Measurements from ENCODE around the gene CIZ1. TPM values are rescaled to one million over a fixed set of nuclear protein-coding genes. Genes with fewer than 3 reads are reported as not detected.
A peak's percentile ranks its signal among the peaks of the same experiment; 100 is the strongest.
"Not testable (repeated sequence)": the region's sequence is repeated elsewhere in the genome, so short reads cannot be mapped to it uniquely, and the experiment has no call there.

Gene CIZ1
- total and polyA plus RNA-seq, 11 donors = 42.6 to 101 (median 73.8) TPM

DNA sequence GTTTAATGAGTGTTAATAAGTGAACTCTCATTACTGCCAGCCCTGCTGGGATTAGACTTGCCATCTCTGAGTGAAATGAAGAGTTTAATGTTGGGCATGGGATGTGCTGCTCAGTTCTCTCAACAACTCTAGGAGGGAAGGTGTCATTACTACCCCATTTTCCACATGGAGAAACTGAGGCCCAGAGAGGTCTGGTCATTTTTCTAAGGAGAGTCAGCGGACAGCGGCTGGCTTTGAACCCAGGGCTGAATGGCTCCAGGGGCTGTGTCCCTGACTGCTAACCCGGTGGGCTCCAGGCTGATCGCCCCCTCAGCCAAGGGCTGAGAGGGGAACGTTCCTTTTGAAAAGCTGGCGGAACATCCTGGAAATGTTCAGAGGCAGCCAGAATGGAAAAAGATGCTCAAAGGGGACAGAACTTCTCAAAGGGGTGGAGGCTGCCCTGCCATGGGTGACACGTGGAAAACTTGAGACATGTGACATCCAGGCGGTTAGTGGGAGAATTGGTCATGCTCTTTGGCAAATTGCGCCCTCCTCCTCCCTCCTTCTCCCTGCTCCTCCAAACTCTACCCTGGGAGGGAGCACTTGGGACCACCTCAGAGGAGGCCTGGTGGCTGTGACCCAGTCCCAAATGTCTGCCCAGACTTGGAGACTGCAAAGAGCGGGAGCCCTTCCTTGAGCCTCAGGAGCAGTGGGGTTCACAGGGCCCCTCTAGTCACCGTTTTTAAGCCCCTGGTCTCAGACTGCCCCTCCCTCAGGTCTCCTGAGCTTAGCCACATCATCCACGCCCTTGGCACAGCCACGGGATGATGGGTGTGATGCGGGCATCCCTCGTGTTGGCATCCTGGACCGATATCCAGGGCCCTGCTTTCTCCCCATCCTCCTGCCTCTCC, 40.5 kb upstream of the CIZ1 start:
- no peaks in the 10 kb centered on the region for H3K27me3 ChIP-seq
- no peaks in the 10 kb centered on the region for H3K36me3 ChIP-seq
- H3K4me3 ChIP-seq = no peak overlapping the region
- intact Hi-C loops (cut with DNase I) = no loop called here
- no peaks in the 10 kb centered on the region for H3K4me1 ChIP-seq
- no peak for TF ChIP-seq POLR2A (IDR thresholded peaks at IDR 0.05)
- TF ChIP-seq, protein P1, sequence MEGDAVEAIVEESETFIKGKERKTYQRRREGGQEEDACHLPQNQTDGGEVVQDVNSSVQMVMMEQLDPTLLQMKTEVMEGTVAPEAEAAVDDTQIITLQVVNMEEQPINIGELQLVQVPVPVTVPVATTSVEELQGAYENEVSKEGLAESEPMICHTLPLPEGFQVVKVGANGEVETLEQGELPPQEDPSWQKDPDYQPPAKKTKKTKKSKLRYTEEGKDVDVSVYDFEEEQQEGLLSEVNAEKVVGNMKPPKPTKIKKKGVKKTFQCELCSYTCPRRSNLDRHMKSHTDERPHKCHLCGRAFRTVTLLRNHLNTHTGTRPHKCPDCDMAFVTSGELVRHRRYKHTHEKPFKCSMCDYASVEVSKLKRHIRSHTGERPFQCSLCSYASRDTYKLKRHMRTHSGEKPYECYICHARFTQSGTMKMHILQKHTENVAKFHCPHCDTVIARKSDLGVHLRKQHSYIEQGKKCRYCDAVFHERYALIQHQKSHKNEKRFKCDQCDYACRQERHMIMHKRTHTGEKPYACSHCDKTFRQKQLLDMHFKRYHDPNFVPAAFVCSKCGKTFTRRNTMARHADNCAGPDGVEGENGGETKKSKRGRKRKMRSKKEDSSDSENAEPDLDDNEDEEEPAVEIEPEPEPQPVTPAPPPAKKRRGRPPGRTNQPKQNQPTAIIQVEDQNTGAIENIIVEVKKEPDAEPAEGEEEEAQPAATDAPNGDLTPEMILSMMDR (IDR thresholded peaks at IDR 0.05) = no peak
- DNase-seq = no peak
- H3K27ac ChIP-seq = peak overlapping the region in 3 of 12 donors; percentile 51 to 71 (median 51)
- H3K9me3 ChIP-seq = no peaks in the 10 kb centered on the region
- WGBS, 4 donors = 68 to 77% (median 73%) methylated on average over 15 to 16 of the region's 16 CpGs
- peak; percentile 43 to 71 (median 58) for ATAC-seq

DNA sequence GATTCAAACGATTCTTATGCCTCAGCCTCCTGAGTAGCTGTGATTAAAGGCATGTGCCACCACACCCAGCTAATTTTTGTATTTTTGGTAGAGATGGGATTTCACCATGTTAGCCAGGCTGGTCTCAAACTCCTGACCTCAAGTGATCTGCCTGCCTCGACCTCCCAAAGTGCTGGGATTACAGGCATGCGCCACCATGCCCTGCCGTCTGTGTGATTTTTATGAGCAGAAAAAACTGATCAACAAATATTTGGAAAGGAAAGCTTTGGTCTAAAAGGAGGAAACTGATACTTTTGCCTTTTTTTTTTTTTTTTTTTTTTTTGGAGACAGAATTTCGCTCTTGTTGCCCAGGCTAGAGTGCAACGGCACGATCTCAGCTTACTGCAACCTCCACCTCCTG, 39.5 kb upstream of the CIZ1 start:
- WGBS, 4 donors = 84 to 93% (median 88%) methylated on average over 7 of the region's 7 CpGs
- intact Hi-C loops (cut with DNase I); H3K27me3 ChIP-seq; H3K36me3 ChIP-seq; H3K27ac ChIP-seq; ATAC-seq; H3K4me1 ChIP-seq; H3K4me3 ChIP-seq; H3K9me3 ChIP-seq; DNase-seq: not testable (repeated sequence)

GRCh38 chr9:128226412-128226801, 35.0 kb upstream of the CIZ1 start:
- no peaks in the 10 kb centered on the region for H3K27me3 ChIP-seq
- no peaks in the 10 kb centered on the region for H3K9me3 ChIP-seq
- no peaks in the 10 kb centered on the region for H3K4me1 ChIP-seq
- DNase-seq = no peak
- no peak for ATAC-seq
- intact Hi-C loops (cut with DNase I) = no loop called here
- no peak overlapping the region for H3K27ac ChIP-seq
- H3K36me3 ChIP-seq = peaks cover 0 to 20% (median 0%) of the 10 kb centered on the region in 9 donors
- no peak overlapping the region for H3K4me3 ChIP-seq
- 86 to 92% (median 89%) methylated on average over 5 of the region's 5 CpGs for WGBS, 4 donors
- no peak for TF ChIP-seq POLR2A (IDR thresholded peaks at IDR 0.05)
- TF ChIP-seq, protein P1 (IDR thresholded peaks at IDR 0.05) = no peak

GRCh38 chr9:128225770-128226411, 34.5 kb upstream of the CIZ1 start:
- WGBS, 4 donors = 73 to 83% (median 81%) methylated on average over 16 to 19 of the region's 19 CpGs

More at GRCh38 chr9:128225770-128226411, 34.5 kb upstream of the CIZ1 start:
- DNase-seq (no peak), ATAC-seq (no peak)
- intact Hi-C loops (cut with DNase I) = no loop called here
- Histone ChIP-seq H3K4me3 (no peak overlapping the region), H3K27ac (no peak overlapping the region), H3K9me3 (no peaks in the 10 kb centered on the region), H3K4me1 (no peaks in the 10 kb centered on the region), H3K36me3 (peaks cover 0 to 25% (median 0%) of the 10 kb centered on the region in 9 donors), H3K27me3 (no peaks in the 10 kb centered on the region)
- TF ChIP-seq, protein P1 (IDR thresholded peaks at IDR 0.05) = no peak
- TF ChIP-seq POLR2A (IDR thresholded peaks at IDR 0.05) = no peak

Data from heart left ventricle (tissue), 16 donors.